GM12878 (cell line): ENCODE results near the gene MAML2.

ENCODE experiments used
- ASH2L ChIP-seq: fragments of 300-600, 200-600 bp; sonication (generic); IDR thresholded peaks from 2 replicates; pipeline ENCODE4 v1.6.1; 2017; ENCODE audit warnings: low read depth, mild to moderate bottlenecking, borderline replicate concordance
- CEBPZ ChIP-seq: fragments of 150-350 bp; IDR thresholded peaks from 2 replicates; pipeline ENCODE4 v1.6.1; 2016; ENCODE audit warnings: low read depth, low read length
- EZH2 ChIP-seq: IDR thresholded peaks from 2 replicates; pipeline ENCODE4 v1.6.1; 2012; ENCODE audit warnings: low read depth, mild to moderate bottlenecking, control low read depth, inconsistent platforms, low read length, borderline replicate concordance; ENCODE audit not compliant: control insufficient read depth
- MYC ChIP-seq: IDR thresholded peaks from 2 replicates; pipeline ENCODE4 v1.6.1; 2011; ENCODE audit warnings: mild to moderate bottlenecking, low read length, moderate library complexity, inconsistent platforms; ENCODE audit not compliant: insufficient read depth, insufficient replicate concordance, insufficient read length, severe bottlenecking

DNA sequence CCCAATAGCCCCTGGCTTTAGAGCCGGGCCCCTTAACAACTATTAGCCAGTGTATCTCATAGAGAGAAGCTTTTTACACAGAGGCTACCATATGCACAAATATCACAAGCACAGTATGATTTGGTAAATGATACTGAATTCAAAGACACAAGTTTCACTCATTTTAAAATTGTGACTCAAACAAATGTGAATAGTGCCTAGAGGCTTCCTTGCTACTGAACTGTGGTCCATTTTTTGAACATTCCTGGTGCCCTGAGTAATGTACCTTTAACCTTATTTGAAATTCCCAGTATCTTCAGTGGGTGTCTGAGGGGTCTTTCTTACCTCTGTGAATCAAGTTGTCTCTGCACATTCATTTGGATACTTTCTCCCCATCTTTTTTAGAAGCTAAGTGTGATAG is 156.2 kb downstream of the MAML2 start:
- no peak for TF ChIP-seq ASH2L
- no peak for TF ChIP-seq EZH2
- TF ChIP-seq CEBPZ: no peak
- TF ChIP-seq MYC: no peak
